ENCODE measurements around the gene NPHP4. TPM values are rescaled to one million over a fixed set of nuclear protein-coding genes. Genes with fewer than 3 reads are reported as not detected.
A peak's percentile ranks its signal among the peaks of the same experiment; 100 is the strongest.

The NPHP4 gene
- total RNA-seq, 1 experiment from 2014 or later: 18.8 TPM

DNA sequence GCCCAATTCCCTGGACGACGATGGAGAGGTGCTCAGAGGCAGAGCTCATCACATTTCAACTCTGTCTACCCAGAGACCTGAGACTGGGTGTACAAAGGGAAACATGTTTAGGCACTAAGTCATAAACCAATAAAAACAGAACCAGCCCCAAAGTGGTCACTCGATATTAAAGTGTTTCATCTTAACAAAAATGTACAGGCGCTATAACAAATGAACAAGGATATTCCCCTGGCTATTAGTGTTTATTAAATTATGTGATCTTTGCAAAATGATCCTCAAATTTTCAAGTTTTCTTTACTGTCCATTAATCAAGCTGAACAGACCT, 43.6 kb downstream of the NPHP4 start:
- H3K4me2 ChIP-seq (ENCODE audit: low read length): peak overlapping the region; percentile 7; the same call in 1 of the 2 replicates
- H3K9me2 ChIP-seq (replicated peaks; ENCODE audit: low read length): no peaks in the 10 kb centered on the region
- H4K20me1 ChIP-seq (ENCODE audit: low read length): no peaks in the 10 kb centered on the region
- H3K4me1 ChIP-seq (ENCODE audit: insufficient read depth, low read length): peaks cover 18% of the 10 kb centered on the region
- BruUV-seq (replicated peaks): no TSS peak
- DNase-seq: peak; percentile 41
- no peaks in the 10 kb centered on the region for H3K79me2 ChIP-seq (ENCODE audit: low read length)
- H3K9me3 ChIP-seq (ENCODE audit: low read length): no peaks in the 10 kb centered on the region
- no peaks in the 10 kb centered on the region for H3F3A ChIP-seq (ENCODE audit: low read length, unreplicated experiment)
- no peaks in the 10 kb centered on the region for H3K27me3 ChIP-seq (ENCODE audit: low read length)
- TF ChIP-seq EZH2phosphoT487 (IDR thresholded peaks at IDR 0.05; ENCODE audit: borderline replicate concordance, low read length) (no peak), EZH2 (IDR thresholded peaks at IDR 0.05; ENCODE audit: low read length, unreplicated experiment) (no peak)
- ChIA-PET POLR2A (ENCODE audit: unreplicated experiment) (no interaction called here), CTCF (no interaction called here)
- ATAC-seq: peak; percentile 71
- H3K27ac ChIP-seq (ENCODE audit: low read length): no peak overlapping the region
- no peak overlapping the region for H2AFZ ChIP-seq (ENCODE audit: low read length)
- peaks cover 13% of the 10 kb centered on the region; the same call in 1 of the 2 replicates for H3K36me3 ChIP-seq (ENCODE audit: low read depth, low read length)
- no peak overlapping the region for H3K4me3 ChIP-seq (ENCODE audit: low read length)
- intact Hi-C loops (cut with micrococcal nuclease): no loop called here
- no peak overlapping the region for H3K9ac ChIP-seq (ENCODE audit: low read length)

DNA sequence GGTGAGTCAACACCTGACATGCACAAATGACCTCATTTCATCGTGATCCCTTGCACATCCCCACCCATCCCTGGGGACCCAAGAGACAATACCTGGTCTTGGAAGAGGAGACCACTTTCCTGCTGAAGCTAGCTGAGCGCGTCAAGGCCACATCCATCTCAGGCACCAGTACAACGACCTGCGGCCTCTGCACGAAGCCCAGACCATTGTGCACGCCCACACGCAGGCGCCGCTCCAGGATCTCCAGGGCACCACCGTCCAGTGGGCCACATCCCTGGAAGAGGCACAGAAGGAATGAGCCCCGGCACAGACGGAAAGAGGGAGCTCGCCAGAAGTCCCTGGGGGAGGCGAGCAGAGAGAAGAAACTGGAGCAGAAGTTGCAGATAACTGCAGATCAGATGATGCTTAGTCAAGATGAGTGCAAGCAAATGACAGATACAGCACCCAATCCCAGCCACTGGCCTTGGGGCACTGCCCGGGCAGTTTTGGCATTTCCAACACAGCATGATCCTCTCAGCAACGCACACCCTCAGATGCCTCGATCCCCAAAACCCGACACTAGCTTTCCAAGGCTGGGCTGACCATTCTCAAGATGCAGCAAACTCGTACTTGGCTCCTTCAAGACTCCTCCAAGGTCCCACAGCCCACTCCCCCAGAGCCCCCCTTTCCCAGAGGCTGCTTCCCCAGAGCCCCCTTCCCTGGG, 44.1 kb downstream of the NPHP4 start:
- TF ChIP-seq CTCF (conservative IDR thresholded peaks at IDR 0.05; ENCODE audit: low read depth, low read length) (no peak), EZH2phosphoT487 (IDR thresholded peaks at IDR 0.05; ENCODE audit: borderline replicate concordance, low read length) (no peak), EZH2 (IDR thresholded peaks at IDR 0.05; ENCODE audit: low read length, unreplicated experiment) (no peak)
- POLR2A ChIA-PET (ENCODE audit: unreplicated experiment): no interaction called here
- CTCF ChIA-PET: no interaction called here
- Histone ChIP-seq H3K9me2 (replicated peaks; ENCODE audit: low read length) (no peaks in the 10 kb centered on the region), H3K9me3 (ENCODE audit: low read length) (no peaks in the 10 kb centered on the region), H3K4me2 (ENCODE audit: low read length) (0 out of 2 replicates have a peak overlapping the region, but pooled peaks have one; percentile 7), H3K9ac (ENCODE audit: low read length) (no peak overlapping the region), H2AFZ (ENCODE audit: low read length) (no peak overlapping the region), H3K4me3 (ENCODE audit: low read length) (no peak overlapping the region), H3K27ac (ENCODE audit: low read length) (no peak overlapping the region), H3K27me3 (ENCODE audit: low read length) (no peaks in the 10 kb centered on the region), H3K36me3 (ENCODE audit: low read depth, low read length) (peaks cover 13% of the 10 kb centered on the region; the same call in 1 of the 2 replicates), H4K20me1 (ENCODE audit: low read length) (no peaks in the 10 kb centered on the region), H3K4me1 (ENCODE audit: insufficient read depth, low read length) (peaks cover 18% of the 10 kb centered on the region), H3K79me2 (ENCODE audit: low read length) (no peaks in the 10 kb centered on the region), H3F3A (ENCODE audit: low read length, unreplicated experiment) (no peaks in the 10 kb centered on the region)
- no TSS peak for BruUV-seq (replicated peaks)
- no peak for ATAC-seq
- intact Hi-C loops (cut with micrococcal nuclease): no loop called here
- peak; percentile 16 for DNase-seq

GRCh38 chr1:5947071-5947821, 45.0 kb downstream of the NPHP4 start:
- BruUV-seq (replicated peaks): no TSS peak

More at GRCh38 chr1:5947071-5947821, 45.0 kb downstream of the NPHP4 start:
- intact Hi-C loops (cut with micrococcal nuclease): no loop called here
- Histone ChIP-seq H3K9ac (ENCODE audit: low read length) (no peak overlapping the region), H3K4me3 (ENCODE audit: low read length) (no peak overlapping the region), H4K20me1 (ENCODE audit: low read length) (no peaks in the 10 kb centered on the region), H2AFZ (ENCODE audit: low read length) (no peak overlapping the region), H3K4me1 (ENCODE audit: insufficient read depth, low read length) (peaks cover 18% of the 10 kb centered on the region), H3K9me2 (replicated peaks; ENCODE audit: low read length) (no peaks in the 10 kb centered on the region), H3K36me3 (ENCODE audit: low read depth, low read length) (peaks cover 13% of the 10 kb centered on the region; the same call in 1 of the 2 replicates), H3K27me3 (ENCODE audit: low read length) (no peaks in the 10 kb centered on the region), H3K4me2 (ENCODE audit: low read length) (no peak overlapping the region), H3K27ac (ENCODE audit: low read length) (no peak overlapping the region), H3F3A (ENCODE audit: low read length, unreplicated experiment) (no peaks in the 10 kb centered on the region), H3K9me3 (ENCODE audit: low read length) (no peaks in the 10 kb centered on the region), H3K79me2 (ENCODE audit: low read length) (no peaks in the 10 kb centered on the region)
- CTCF ChIA-PET: no interaction called here
- ATAC-seq: no peak
- POLR2A ChIA-PET (ENCODE audit: unreplicated experiment): no interaction called here
- TF ChIP-seq EZH2phosphoT487 (IDR thresholded peaks at IDR 0.05; ENCODE audit: borderline replicate concordance, low read length) (no peak), CTCF (conservative IDR thresholded peaks at IDR 0.05; ENCODE audit: low read depth, low read length) (no peak), EZH2 (IDR thresholded peaks at IDR 0.05; ENCODE audit: low read length, unreplicated experiment) (no peak)
- no peak for DNase-seq
